ENCODE data around the gene FLRT1.

DNA sequence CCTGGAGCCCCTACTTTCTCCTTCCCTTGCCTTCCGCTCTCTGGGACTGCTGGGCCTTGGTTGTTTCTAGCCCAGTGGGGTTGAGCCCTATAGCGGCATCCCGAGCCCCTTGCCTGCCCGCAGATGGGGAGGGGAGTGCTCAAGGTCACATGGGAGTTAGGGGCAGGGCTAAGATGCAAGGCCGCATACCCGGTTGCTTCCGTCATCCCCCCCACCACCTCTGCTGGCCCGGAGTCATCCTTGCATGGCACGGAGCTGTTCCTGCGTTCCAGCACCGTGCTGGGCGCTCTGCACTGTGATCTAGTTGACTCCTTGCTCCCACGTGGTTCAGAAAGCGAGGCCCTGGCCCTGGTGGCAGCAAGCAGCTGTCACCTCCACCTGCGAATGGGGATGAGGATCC is 18.0 kb downstream of the FLRT1 start:
- TF ChIP-seq, protein P1, sequence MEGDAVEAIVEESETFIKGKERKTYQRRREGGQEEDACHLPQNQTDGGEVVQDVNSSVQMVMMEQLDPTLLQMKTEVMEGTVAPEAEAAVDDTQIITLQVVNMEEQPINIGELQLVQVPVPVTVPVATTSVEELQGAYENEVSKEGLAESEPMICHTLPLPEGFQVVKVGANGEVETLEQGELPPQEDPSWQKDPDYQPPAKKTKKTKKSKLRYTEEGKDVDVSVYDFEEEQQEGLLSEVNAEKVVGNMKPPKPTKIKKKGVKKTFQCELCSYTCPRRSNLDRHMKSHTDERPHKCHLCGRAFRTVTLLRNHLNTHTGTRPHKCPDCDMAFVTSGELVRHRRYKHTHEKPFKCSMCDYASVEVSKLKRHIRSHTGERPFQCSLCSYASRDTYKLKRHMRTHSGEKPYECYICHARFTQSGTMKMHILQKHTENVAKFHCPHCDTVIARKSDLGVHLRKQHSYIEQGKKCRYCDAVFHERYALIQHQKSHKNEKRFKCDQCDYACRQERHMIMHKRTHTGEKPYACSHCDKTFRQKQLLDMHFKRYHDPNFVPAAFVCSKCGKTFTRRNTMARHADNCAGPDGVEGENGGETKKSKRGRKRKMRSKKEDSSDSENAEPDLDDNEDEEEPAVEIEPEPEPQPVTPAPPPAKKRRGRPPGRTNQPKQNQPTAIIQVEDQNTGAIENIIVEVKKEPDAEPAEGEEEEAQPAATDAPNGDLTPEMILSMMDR (IDR thresholded peaks at IDR 0.05; ENCODE audit: insufficient read depth, low read length): no peak
- TF ChIP-seq POLR2AphosphoS5 (IDR thresholded peaks at IDR 0.05; ENCODE audit: low read depth): no peak
- no peak for TF ChIP-seq GABPA (IDR thresholded peaks at IDR 0.05; ENCODE audit: low read depth)
- TF ChIP-seq SPI1 (IDR thresholded peaks at IDR 0.05; ENCODE audit: borderline replicate concordance, low read depth): no peak
- TF ChIP-seq, protein P2, sequence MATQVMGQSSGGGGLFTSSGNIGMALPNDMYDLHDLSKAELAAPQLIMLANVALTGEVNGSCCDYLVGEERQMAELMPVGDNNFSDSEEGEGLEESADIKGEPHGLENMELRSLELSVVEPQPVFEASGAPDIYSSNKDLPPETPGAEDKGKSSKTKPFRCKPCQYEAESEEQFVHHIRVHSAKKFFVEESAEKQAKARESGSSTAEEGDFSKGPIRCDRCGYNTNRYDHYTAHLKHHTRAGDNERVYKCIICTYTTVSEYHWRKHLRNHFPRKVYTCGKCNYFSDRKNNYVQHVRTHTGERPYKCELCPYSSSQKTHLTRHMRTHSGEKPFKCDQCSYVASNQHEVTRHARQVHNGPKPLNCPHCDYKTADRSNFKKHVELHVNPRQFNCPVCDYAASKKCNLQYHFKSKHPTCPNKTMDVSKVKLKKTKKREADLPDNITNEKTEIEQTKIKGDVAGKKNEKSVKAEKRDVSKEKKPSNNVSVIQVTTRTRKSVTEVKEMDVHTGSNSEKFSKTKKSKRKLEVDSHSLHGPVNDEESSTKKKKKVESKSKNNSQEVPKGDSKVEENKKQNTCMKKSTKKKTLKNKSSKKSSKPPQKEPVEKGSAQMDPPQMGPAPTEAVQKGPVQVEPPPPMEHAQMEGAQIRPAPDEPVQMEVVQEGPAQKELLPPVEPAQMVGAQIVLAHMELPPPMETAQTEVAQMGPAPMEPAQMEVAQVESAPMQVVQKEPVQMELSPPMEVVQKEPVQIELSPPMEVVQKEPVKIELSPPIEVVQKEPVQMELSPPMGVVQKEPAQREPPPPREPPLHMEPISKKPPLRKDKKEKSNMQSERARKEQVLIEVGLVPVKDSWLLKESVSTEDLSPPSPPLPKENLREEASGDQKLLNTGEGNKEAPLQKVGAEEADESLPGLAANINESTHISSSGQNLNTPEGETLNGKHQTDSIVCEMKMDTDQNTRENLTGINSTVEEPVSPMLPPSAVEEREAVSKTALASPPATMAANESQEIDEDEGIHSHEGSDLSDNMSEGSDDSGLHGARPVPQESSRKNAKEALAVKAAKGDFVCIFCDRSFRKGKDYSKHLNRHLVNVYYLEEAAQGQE (IDR thresholded peaks at IDR 0.05; ENCODE audit: insufficient replicate concordance, low read depth): no peak
